Smooth muscle cell (in vitro differentiated cells): ENCODE results near the gene CSMD2. TPM values are rescaled to one million over a fixed set of nuclear protein-coding genes. Genes with fewer than 3 reads are reported as not detected.

Source experiments
- DNase-seq: peaks from one replicate; lab custom pipeline; 2025; ENCODE audit not compliant: unreplicated experiment; lab: John Stamatoyannopoulos, UW
- H2AFZ ChIP-seq: fragments of 200-600 bp; sonication (generic); 2 replicates; pipeline ENCODE4 v1.6.0; 2016; ENCODE audit warnings: antibody characterized with exemption, low read depth, mild to moderate bottlenecking
- H3F3A ChIP-seq: fragments of 200-600 bp; sonication (generic); 2 replicates; pipeline ENCODE4 v1.6.0; 2017; ENCODE audit warnings: antibody characterized with exemption, low read depth
- H3K27ac ChIP-seq: fragments of 200-600 bp; sonication (generic); 2 replicates; pipeline ENCODE4 v1.5.1; 2016; ENCODE audit warnings: low read depth, mild to moderate bottlenecking
- H3K27me3 ChIP-seq: fragments of 200-600 bp; sonication (generic); 2 replicates; pipeline ENCODE4 v1.6.1; 2016; ENCODE audit warnings: low read depth, mild to moderate bottlenecking
- H3K36me3 ChIP-seq: fragments of 200-600 bp; sonication (generic); 2 replicates; pipeline ENCODE4 v1.5.1; 2016; ENCODE audit warnings: low read depth
- H3K4me1 ChIP-seq: fragments of 200-600 bp; sonication (generic); 2 replicates; pipeline ENCODE4 v1.5.1; 2016; ENCODE audit warnings: low read depth
- H3K4me2 ChIP-seq: fragments of 200-600 bp; sonication (generic); 2 replicates; pipeline ENCODE4 v1.6.0; 2016; ENCODE audit warnings: mild to moderate bottlenecking
- H3K4me3 ChIP-seq: fragments of 200-600 bp; sonication (generic); 2 replicates; pipeline ENCODE4 v1.5.1; 2016; ENCODE audit warnings: mild to moderate bottlenecking
- H3K79me2 ChIP-seq: fragments of 200-600 bp; sonication (generic); 2 replicates; pipeline ENCODE4 v1.6.0; 2016; ENCODE audit warnings: low read depth, mild to moderate bottlenecking
- H3K9ac ChIP-seq: fragments of 200-600 bp; sonication (generic); 2 replicates; pipeline ENCODE4 v1.6.0; 2016; ENCODE audit warnings: low read depth
- H3K9me3 ChIP-seq: fragments of 200-600 bp; sonication (generic); replicated peaks from 2 replicates; pipeline ENCODE4 v1.5.1; 2016; ENCODE audit warnings: low read depth
- H4K20me1 ChIP-seq: fragments of 200-600 bp; sonication (generic); 2 replicates; pipeline ENCODE4 v1.6.0; 2016; ENCODE audit warnings: low read depth
- CTCF ChIP-seq: fragments of 200-600 bp; sonication (generic); IDR thresholded peaks from 2 replicates; pipeline ENCODE4 v1.5.1; 2017; ENCODE audit warnings: borderline replicate concordance, mild to moderate bottlenecking, antibody characterized with exemption; ENCODE audit not compliant: insufficient read depth, poor library complexity, severe bottlenecking
- WGBS: methylation state at CpG from one replicate; pipeline ENCODE4 v1.1.7; 2016; ENCODE audit warnings: low lambda C conversion rate; 5-methylcytosine and 5-hydroxymethylcytosine counted together
- polyA plus RNA-seq: library from polyadenylated mRNA; unstranded; fragments of >200 nt; fragmentation: Nextera tagmentation; extraction: Ambion mirVana; gene quantifications from 2 replicates; pipeline ENCODE4 v1.2.1, GENCODE V29; 2016
- total RNA-seq: library from RNA; depleted of rRNA; stranded (reverse); fragments of >200 nt; gene quantifications from 2 replicates; pipeline ENCODE4 v1.2.3, GENCODE V29; 2014

Gene CSMD2
- total and polyA plus RNA-seq, 2 experiments from 2014 or later, result 0.65 to 1.8 TPM

GRCh38 chr1:33866281-33866680, 298.7 kb downstream of the CSMD2 start:
- Histone ChIP-seq H4K20me1 (no peaks in the 10 kb centered on the region), H3K4me1 (no peaks in the 10 kb centered on the region), H3K27me3 (no peaks in the 10 kb centered on the region), H3K36me3 (no peaks in the 10 kb centered on the region), H2AFZ (no peak overlapping the region), H3F3A (no peaks in the 10 kb centered on the region), H3K4me2 (no peak overlapping the region), H3K9me3 (no peaks in the 10 kb centered on the region), H3K9ac (no peak overlapping the region), H3K4me3 (no peak overlapping the region), H3K27ac (no peak overlapping the region), H3K79me2 (no peaks in the 10 kb centered on the region)
- no peak for DNase-seq
- WGBS, result 83% methylated on average over 6 of the region's 6 CpGs
- TF ChIP-seq CTCF, result no peak

- WGBS, result 88% methylated on average over 14 of the region's 14 CpGs
Measured at GRCh38 chr1:33864460-33865389, 300.3 kb downstream of the CSMD2 start.

GRCh38 chr1:33863779-33864178, 301.3 kb downstream of the CSMD2 start, which contains the start of gene HMGB4:
HMGB4 (plus strand) TSS chr1:33864079; CDS start chr1:33864192, 113 bp downstream.
- no peaks in the 10 kb centered on the region for H3F3A ChIP-seq

More at GRCh38 chr1:33864460-33865389, 300.3 kb downstream of the CSMD2 start:
- no peak for DNase-seq
- H3F3A ChIP-seq, result no peaks in the 10 kb centered on the region
- H3K4me1 ChIP-seq, result no peaks in the 10 kb centered on the region
- H3K79me2 ChIP-seq, result no peaks in the 10 kb centered on the region
- H3K36me3 ChIP-seq, result no peaks in the 10 kb centered on the region
- H3K9ac ChIP-seq, result no peak overlapping the region
- H3K9me3 ChIP-seq, result no peaks in the 10 kb centered on the region
- no peak overlapping the region for H3K4me2 ChIP-seq
- no peaks in the 10 kb centered on the region for H4K20me1 ChIP-seq
- H3K27ac ChIP-seq, result no peak overlapping the region
- no peak for TF ChIP-seq CTCF
- H2AFZ ChIP-seq, result no peak overlapping the region
- no peaks in the 10 kb centered on the region for H3K27me3 ChIP-seq
- no peak overlapping the region for H3K4me3 ChIP-seq

More at GRCh38 chr1:33863779-33864178, 301.3 kb downstream of the CSMD2 start, which contains the start of gene HMGB4:
- Histone ChIP-seq H3K27ac (no peak within 1 kb of the TSS), H3K9ac (no peak within 1 kb of the TSS), H2AFZ (no peak within 1 kb of the TSS), H3K36me3 (no peaks in the 10 kb centered on the region), H3K4me2 (no peak within 1 kb of the TSS), H3K4me3 (no peak within 1 kb of the TSS), H3K9me3 (no peaks in the 10 kb centered on the region), H4K20me1 (no peaks in the 10 kb centered on the region), H3K79me2 (no peaks in the 10 kb centered on the region), H3K27me3 (no peaks in the 10 kb centered on the region), H3K4me1 (no peaks in the 10 kb centered on the region)
- DNase-seq, result no peak
- TF ChIP-seq CTCF, result no peak
- 85% methylated on average over 3 of the region's 3 CpGs for WGBS
